Osteoblast (primary cell): ENCODE measurements around the gene CYP4F11. TPM values are rescaled to one million over a fixed set of nuclear protein-coding genes. Genes with fewer than 3 reads are reported as not detected.
"Not testable (repeated sequence)": the region's sequence is repeated elsewhere in the genome, so short reads cannot be mapped to it uniquely, and the experiment has no call there.

Experiments used
- DNase-seq: peaks from one replicate; pipeline ENCODE4 v3.0.0; 2011; ENCODE audit warnings: low spot score, mixed read lengths; ENCODE audit not compliant: insufficient read length; ENCODE audit errors: missing footprints
- H2AFZ ChIP-seq: 2 replicates; pipeline ENCODE4 v1.6.0; 2011; ENCODE audit warnings: mild to moderate bottlenecking, low read length
- H3K27ac ChIP-seq: 2 replicates; pipeline ENCODE4 v1.5.1; 2011; ENCODE audit warnings: mild to moderate bottlenecking, low read depth, low read length, moderate library complexity
- H3K27me3 ChIP-seq: 2 replicates; pipeline ENCODE4 v1.6.0; 2012; ENCODE audit warnings: mild to moderate bottlenecking, control low read depth, inconsistent platforms, low read length, moderate library complexity; ENCODE audit not compliant: insufficient read depth
- H3K36me3 ChIP-seq: 2 replicates; pipeline ENCODE4 v1.5.1; 2011; ENCODE audit warnings: mild to moderate bottlenecking, low read length, control low read depth, moderate library complexity; ENCODE audit not compliant: insufficient read depth
- H3K4me1 ChIP-seq: 2 replicates; pipeline ENCODE4 v1.5.1; 2011; ENCODE audit warnings: mild to moderate bottlenecking, low read length, control low read depth, moderate library complexity; ENCODE audit not compliant: insufficient read depth
- H3K4me2 ChIP-seq: 2 replicates; pipeline ENCODE4 v1.6.0; 2011; ENCODE audit warnings: mild to moderate bottlenecking, low read length; ENCODE audit not compliant: insufficient read depth
- H3K4me3 ChIP-seq: fragments of 200-600 bp; sonication (generic); 3 replicates; pipeline ENCODE4 v1.5.1; 2012; ENCODE audit warnings: mild to moderate bottlenecking, low read length, inconsistent platforms; ENCODE audit not compliant: insufficient read depth
- H3K79me2 ChIP-seq: 2 replicates; pipeline ENCODE4 v1.6.0; 2012; ENCODE audit warnings: mild to moderate bottlenecking, low read length, control low read depth, inconsistent platforms; ENCODE audit not compliant: insufficient read depth
- H3K9me3 ChIP-seq: 2 replicates; pipeline ENCODE4 v1.5.1; 2011; ENCODE audit warnings: low read depth, low read length, control low read depth
- H4K20me1 ChIP-seq: 2 replicates; pipeline ENCODE4 v1.6.0; 2012; ENCODE audit warnings: mild to moderate bottlenecking, low read length, control low read depth; ENCODE audit not compliant: insufficient read depth
- CTCF ChIP-seq: IDR thresholded peaks from 2 replicates; pipeline ENCODE4 v1.5.1; 2011; ENCODE audit warnings: mild to moderate bottlenecking, low read depth, low read length, moderate library complexity; ENCODE audit errors: extremely low read depth
- total RNA-seq: library from RNA; depleted of rRNA; stranded (reverse); fragments of >200 nt; gene quantifications from 2 replicates; pipeline ENCODE4 v1.2.3, GENCODE V29; 2012

Gene CYP4F11
- total RNA-seq, 1 donor: not detected

GRCh38 chr19:15974856-15975255 is 40.5 kb upstream of the CYP4F11 start:
- H3K36me3 ChIP-seq: no peaks in the 10 kb centered on the region
- H3K4me2 ChIP-seq: no peak overlapping the region

GRCh38 chr19:15972043-15972442 is 37.7 kb upstream of the CYP4F11 start:
- H3K27me3 ChIP-seq, H3K9me3 ChIP-seq, H3K79me2 ChIP-seq, H3K4me2 ChIP-seq, H4K20me1 ChIP-seq, H3K36me3 ChIP-seq, DNase-seq, H3K4me3 ChIP-seq, H2AFZ ChIP-seq, H3K27ac ChIP-seq, H3K4me1 ChIP-seq: not testable (repeated sequence)

More at GRCh38 chr19:15974856-15975255, 40.5 kb upstream of the CYP4F11 start:
- Histone ChIP-seq H3K27ac (no peak overlapping the region), H3K27me3 (no peaks in the 10 kb centered on the region), H3K79me2 (no peaks in the 10 kb centered on the region), H3K4me1 (no peaks in the 10 kb centered on the region), H3K4me3 (no peak overlapping the region), H2AFZ (no peak overlapping the region), H4K20me1 (no peaks in the 10 kb centered on the region), H3K9me3 (no peaks in the 10 kb centered on the region)
- DNase-seq: no peak
- no peak for TF ChIP-seq CTCF

- Histone ChIP-seq H3K36me3 (no peaks in the 10 kb centered on the region), H3K4me1 (no peaks in the 10 kb centered on the region), H3K27me3 (no peaks in the 10 kb centered on the region), H3K4me3 (no peak overlapping the region), H3K79me2 (no peaks in the 10 kb centered on the region), H3K4me2 (no peak overlapping the region), H4K20me1 (no peaks in the 10 kb centered on the region), H3K9me3 (no peaks in the 10 kb centered on the region), H3K27ac (no peak overlapping the region), H2AFZ (no peak overlapping the region)
- no peak for DNase-seq
- no peak for TF ChIP-seq CTCF
Observed at GRCh38 chr19:15971224-15971780, 37.0 kb upstream of the CYP4F11 start.

- Histone ChIP-seq H3K4me3 (no peak overlapping the region), H3K27me3 (no peaks in the 10 kb centered on the region), H3K36me3 (no peaks in the 10 kb centered on the region), H3K4me2 (no peak overlapping the region), H3K27ac (no peak overlapping the region), H3K4me1 (no peaks in the 10 kb centered on the region), H4K20me1 (no peaks in the 10 kb centered on the region), H3K9me3 (no peaks in the 10 kb centered on the region), H2AFZ (no peak overlapping the region), H3K79me2 (no peaks in the 10 kb centered on the region)
- DNase-seq: no peak
- no peak for TF ChIP-seq CTCF
Observed at GRCh38 chr19:15964231-15964630, 29.9 kb upstream of the CYP4F11 start.
